ENCODE results near the gene PAX8.

GRCh38 chr2:113219889-113220641, 58.7 kb downstream of the PAX8 start:
- TF ChIP-seq CTCF (IDR thresholded peaks at IDR 0.05) (no peak), ZFX (IDR thresholded peaks at IDR 0.05; ENCODE audit: borderline replicate concordance) (no peak)

All from 22Rv1 (cell line).